Measurements from ENCODE around the gene PSMD4.

PSMD4 gene

GRCh38 chr1:151311011-151311410 lies 56.5 kb downstream of the PSMD4 start:
- no peak for DNase-seq

GRCh38 chr1:151311589-151312331 lies 57.2 kb downstream of the PSMD4 start:
- no peak for DNase-seq

GRCh38 chr1:151312411-151312810 lies 57.9 kb downstream of the PSMD4 start:
- no peak for DNase-seq

GRCh38 chr1:151312826-151313225 lies 58.3 kb downstream of the PSMD4 start:
- DNase-seq = no peak

GRCh38 chr1:151313501-151313900 lies 59.0 kb downstream of the PSMD4 start:
- DNase-seq = no peak

GRCh38 chr1:151314137-151314875 lies 59.8 kb downstream of the PSMD4 start:
- no peak for DNase-seq

- DNase-seq = no peak
These were observed 61.2 kb downstream of the PSMD4 start for GRCh38 chr1:151315565-151316235.

Measured in NCI-H187 treated with DMSO at 0.1 percent for 48 hours (cell line).